GM19351 (cell line): ENCODE results near the gene DNAJC16.

Experiments used
- ATAC-seq: cut with Tn5 transposase; IDR thresholded peaks from one replicate; pipeline ENCODE4 v1.9.1; 2021; ENCODE audit warnings: mild to moderate bottlenecking, moderate library complexity; ENCODE audit not compliant: unreplicated experiment

The DNAJC16 gene

GRCh38 chr1:15531682-15532081 lies 5.0 kb downstream of the DNAJC16 start:
- no peak for ATAC-seq

DNA sequence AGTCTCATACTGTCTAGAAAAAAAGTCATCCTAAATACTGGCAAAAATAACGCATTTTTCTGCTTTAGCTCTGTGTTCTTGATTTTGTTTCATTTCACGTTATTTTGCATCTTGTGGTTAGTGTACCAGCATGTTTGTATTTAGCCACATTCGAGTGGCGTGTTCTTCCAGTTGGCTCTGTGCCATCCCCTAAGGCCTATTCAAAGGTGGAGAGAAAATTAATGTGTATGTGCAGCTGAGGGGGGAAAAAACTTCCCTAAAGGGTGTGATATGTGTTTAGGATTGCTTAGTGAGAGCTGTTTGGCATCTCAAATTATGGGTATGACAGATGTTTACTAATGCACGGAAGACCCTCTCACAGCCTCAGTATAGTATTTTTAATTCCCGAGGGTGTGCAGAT lies 12.1 kb downstream of the DNAJC16 start:
- no peak for ATAC-seq

GRCh38 chr1:15540186-15540585 lies 13.5 kb downstream of the DNAJC16 start:
- no peak for ATAC-seq

- ATAC-seq: no peak
These were observed 14.7 kb downstream of the DNAJC16 start for GRCh38 chr1:15541231-15541792.

DNA sequence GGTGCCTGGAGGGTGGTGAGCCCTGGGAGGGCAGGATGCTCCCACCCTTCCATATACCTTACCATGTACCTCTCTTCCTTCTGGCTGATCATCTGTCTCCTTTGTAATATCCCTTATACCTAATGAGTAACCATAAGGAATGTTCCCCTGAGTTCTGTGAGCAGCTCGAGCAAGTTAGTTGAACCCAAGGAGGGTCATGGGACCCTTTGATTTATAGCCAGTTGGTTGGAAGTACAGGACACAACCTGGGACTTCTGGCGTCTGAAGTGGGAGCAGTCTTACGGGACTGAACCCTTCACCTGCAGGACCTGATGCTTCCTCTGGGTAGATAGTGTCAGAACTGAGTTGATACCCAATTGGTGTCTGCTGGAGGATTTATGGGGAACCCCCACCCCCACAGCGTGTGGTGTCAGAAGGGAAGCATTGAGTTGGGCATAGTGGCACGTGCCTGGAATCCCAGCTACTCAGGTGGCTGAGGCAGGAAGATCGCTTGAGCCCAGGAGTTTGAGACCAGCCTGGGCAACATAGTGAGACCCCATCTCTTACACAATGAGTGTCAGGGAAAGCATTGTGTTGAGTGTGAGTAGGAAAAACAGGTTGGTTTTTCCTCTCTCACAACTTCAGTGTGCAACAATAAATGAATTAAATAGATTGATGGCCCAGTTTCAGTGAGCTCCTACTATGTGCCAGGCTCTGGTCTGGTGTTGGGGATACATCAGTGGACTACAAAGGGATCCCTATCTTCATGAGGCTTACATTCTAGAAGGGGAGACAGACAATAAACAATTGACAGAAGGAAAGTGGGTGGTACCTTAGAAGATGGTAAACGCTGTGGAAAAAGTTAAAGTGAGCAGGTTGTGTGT lies 16.0 kb downstream of the DNAJC16 start:
- ATAC-seq: no peak

- ATAC-seq: no peak
These were observed 16.6 kb downstream of the DNAJC16 start for GRCh38 chr1:15543251-15543588.

DNA sequence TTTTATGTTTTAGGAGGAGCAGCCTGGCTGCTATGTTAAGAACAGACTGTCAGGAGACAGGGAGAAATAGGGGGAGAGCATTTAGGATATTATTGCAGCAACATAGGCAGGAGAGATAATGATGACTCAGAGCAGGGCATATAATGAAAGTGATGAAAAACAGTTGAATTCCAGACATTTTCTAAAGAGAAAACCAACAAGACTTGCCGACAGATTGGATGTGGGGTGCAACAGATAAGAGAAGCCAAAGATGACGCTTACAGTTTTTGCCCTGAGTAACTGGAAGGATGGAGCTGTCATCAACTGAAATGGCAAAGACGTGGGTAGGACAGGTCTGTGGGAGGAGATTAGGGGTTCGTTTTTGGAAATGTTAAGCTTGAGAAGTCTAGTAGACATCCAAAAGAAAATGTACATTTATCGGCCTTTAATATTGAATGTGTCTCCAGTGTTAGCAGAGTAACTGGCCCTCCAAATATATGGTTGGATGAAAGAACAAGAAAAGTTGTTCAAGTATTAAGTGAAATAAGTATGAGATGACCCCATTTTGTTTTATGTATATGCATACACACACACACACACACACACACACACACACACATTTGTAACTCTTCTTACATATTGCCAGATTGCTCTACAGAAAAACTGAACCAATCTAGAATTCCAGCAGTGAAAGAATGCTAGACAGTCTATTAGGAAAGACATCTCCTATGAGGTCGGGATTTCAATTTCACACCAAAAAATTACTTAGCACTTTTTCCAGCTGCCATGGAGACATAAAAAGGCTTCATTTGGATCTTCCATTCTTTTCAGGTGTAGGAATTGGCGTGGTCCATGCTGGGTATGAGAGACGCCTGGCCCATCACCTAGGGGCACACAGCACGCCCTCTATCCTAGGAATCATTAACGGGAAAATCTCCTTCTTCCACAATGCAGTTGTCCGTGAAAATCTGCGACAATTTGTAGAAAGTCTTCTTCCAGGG lies 17.2 kb downstream of the DNAJC16 start:
- no peak for ATAC-seq

- ATAC-seq: no peak
These were observed 20.0 kb downstream of the DNAJC16 start for GRCh38 chr1:15546641-15547040.

DNA sequence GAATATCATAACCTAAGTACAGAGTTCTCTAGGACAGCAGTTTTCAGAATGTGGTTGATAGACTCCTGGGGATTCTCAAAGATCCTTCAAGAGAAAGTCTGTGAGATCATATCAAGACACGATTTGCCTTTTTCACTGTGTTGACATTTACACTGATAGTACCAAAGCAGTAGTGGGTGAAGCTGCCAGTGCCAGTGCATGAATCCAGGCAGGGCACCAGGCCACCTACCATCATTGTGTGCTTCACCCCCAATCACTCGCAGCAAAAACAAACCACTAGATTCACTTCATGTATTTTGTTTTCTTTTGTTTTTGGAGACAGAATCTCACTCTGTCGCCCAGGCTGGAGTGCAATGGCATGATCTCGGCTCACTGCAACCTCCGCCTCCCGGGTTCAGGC lies 23.9 kb downstream of the DNAJC16 start:
- no peak for ATAC-seq

- ATAC-seq: no peak
These were observed 30.4 kb downstream of the DNAJC16 start for GRCh38 chr1:15557008-15557407.

DNA sequence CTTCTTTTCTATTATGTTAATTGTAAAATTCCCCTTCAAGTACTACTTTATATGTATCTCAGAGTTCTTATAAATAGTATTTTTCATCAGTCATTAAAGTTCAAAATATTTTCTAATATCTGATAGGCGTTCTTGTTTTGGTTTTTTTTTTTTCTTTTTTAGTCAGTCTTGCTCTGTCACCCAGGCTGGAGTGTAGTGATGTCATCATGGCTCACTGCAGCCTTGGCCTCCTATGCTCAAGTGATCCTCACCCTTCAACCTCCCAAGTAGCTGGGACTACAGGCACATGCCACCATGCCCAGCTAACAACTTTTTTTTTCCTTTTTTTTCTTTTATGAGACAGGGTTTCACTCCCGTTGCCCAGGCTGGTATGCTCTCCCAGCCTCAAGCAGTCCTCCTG lies 30.9 kb downstream of the DNAJC16 start:
- no peak for ATAC-seq

DNA sequence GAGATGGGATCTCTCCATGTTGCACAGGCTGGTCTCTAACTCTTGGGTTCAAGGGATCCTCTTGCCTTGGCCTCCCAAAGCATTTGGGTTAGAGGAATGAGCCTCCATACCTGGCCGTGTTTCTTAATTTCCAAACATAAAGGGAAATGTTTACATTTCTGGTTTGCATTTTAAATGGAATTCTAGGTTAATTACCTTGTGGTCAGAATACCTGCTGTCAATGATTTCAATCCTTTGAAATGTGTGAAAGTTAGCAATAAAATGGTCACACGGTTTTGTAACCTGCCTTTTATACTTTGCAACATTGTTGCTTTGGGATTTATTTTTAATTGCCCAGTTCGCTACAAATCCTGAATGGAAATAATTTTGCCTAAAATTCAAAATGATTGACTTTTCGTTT lies 31.9 kb downstream of the DNAJC16 start:
- ATAC-seq: no peak

DNA sequence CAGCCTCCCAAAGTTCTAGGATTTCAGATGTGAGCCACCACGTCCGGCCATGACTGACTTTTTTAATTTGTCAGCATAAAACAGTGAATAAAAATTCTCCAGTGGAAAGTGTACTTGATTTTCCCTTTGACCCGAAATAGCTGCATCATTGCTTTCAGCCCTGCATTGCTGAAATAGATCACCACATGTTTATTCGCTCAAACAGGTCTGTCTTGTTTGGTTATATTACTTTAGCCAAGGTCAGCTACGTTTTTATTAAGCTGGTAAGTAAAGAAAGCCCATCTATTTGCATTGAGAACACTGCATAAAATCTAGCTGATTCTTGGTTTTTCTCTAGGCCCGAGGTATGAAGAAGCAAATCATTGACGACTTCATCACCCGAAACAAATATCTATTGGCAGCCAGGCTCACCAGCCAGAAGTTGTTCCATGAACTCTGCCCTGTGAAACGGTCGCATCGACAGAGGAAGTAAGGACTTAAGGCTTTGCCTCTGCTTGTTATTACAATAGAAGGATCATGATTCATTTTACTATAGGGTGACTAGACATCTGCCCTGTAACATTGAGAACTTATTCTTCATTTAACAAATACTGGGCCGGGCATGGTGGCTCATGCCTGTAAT lies 32.7 kb downstream of the DNAJC16 start:
- ATAC-seq: no peak

GRCh38 chr1:15568387-15569073 lies 41.9 kb downstream of the DNAJC16 start:
- ATAC-seq: no peak

DNA sequence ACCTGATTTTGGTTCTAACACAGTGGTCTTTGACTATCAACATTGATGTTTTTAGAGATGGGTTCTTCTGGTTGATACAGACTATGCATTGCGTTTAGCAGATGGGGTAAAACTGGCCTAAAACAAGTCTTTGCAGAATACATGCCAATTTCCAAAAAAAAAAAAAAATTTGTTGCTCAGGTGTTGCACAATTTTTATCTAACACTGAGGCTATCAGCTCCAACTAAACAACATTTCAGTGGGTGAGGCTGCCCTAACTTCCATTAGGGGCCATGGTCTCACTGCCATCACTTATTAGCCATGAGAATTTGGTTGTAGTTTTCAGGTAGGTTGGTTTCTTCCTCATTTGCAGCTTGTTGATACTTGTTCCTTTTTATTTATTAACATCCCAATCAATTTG lies 44.2 kb downstream of the DNAJC16 start:
- ATAC-seq: no peak

GRCh38 chr1:15571266-15571665 lies 44.6 kb downstream of the DNAJC16 start:
- no peak for ATAC-seq

DNA sequence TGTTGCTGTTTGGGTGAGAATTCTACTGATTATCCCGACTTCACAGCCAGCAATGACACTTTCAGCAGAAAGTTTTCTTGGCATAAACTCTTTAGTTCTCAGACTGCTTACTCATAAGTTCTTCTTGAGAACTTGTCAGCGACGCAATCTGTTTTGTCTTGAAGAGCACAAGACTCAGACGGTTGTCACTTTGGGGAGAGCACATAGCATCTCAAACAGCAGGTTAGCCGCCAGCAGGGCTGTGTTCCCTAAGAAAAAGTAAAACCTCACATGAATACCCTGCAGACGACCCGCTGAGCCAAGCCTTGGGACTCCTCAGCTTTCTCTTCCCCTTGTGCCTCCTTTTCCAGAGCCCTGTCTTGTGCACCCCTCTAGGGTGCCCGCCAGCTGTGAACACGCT lies 46.8 kb downstream of the DNAJC16 start:
- no peak for ATAC-seq

GRCh38 chr1:15574741-15575140 lies 48.1 kb downstream of the DNAJC16 start:
- ATAC-seq: no peak

GRCh38 chr1:15575549-15576150 lies 49.0 kb downstream of the DNAJC16 start:
- ATAC-seq: no peak

GRCh38 chr1:15577691-15578090 lies 51.0 kb downstream of the DNAJC16 start:
- ATAC-seq: no peak
